ENCODE results near the gene GRAMD1A.

DNA sequence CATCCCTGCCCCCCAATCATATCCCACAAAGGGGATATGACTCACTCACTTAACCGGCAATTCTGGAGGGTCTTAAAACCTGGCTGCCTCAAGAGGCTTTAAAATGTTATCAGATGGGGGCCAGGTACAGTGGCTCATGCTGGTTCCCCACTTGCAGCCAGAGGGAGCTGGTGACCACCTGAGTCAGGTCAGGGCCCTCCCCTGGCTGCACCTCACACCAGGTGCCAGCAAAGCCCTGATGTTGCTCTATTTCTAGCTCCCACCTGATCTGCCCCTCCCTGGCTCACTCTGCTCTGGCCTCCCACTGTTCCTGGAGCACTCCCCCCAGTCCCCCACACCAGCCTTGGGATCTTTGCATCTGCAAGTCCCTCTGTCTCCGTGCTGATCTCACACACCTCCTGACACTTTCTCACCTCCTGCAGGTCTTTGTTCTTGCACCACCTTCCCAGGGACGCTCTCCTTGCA lies 55.6 kb downstream of the GRAMD1A start:
- TF ChIP-seq POLR2A (IDR thresholded peaks at IDR 0.05; ENCODE audit: extremely low read depth, insufficient read length), result no peak
- no peak for TF ChIP-seq MAX (IDR thresholded peaks at IDR 0.05; ENCODE audit: low read depth, low read length)

Data from NB4 (cell line).